NCI-H526 treated with DMSO at 0.1 percent for 48 hours (cell line): Measurements from ENCODE around the gene CROT.

Experiments
- DNase-seq: peaks from one replicate; lab custom pipeline; 2025; lab: John Stamatoyannopoulos, UW

CROT gene

GRCh38 chr7:87341441-87341840 lies 4.0 kb upstream of the CROT start:
- DNase-seq: no peak

DNA sequence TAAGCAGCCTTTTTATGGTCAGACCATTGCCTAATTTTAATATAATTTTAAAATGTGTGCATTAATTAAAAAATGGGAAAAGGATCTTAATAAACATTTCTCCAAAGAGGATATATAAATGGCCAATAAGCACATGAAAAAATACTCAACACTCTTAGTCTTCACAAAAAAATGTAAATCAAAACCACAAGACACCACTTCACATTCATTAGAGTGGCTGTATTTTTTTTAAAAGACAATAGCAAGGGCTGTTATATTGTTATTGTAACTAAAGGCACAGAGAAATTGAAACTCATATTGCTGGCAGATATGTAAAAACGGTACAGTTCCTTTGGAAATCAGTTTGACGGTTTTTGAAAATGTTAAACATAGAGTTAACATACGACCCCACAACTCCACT lies 3.2 kb upstream of the CROT start:
- DNase-seq: no peak

DNA sequence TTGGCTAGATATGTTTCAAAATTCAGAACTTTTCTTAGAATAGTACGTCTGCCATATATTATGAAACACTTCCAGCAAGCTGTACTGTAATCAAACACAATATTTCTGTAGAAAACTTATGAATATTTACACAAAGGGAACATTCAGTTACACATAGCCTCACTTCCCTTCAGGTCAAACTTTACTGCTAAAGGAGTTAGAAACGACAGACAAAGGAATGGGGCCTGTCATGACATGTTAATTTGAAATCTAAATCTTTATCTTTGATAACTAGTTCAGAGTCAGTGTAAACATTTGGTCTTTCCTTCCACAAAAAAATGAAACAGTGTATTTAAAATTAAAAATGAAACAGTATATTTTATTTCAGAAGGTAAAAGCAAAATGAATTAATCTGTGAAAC lies 1.0 kb upstream of the CROT start:
- DNase-seq: no peak

GRCh38 chr7:87345962-87346371 lies 503 bp downstream of the CROT start:
- no peak for DNase-seq

- no peak for DNase-seq
Observed at GRCh38 chr7:87347207-87347606, 1.7 kb downstream of the CROT start.

DNA sequence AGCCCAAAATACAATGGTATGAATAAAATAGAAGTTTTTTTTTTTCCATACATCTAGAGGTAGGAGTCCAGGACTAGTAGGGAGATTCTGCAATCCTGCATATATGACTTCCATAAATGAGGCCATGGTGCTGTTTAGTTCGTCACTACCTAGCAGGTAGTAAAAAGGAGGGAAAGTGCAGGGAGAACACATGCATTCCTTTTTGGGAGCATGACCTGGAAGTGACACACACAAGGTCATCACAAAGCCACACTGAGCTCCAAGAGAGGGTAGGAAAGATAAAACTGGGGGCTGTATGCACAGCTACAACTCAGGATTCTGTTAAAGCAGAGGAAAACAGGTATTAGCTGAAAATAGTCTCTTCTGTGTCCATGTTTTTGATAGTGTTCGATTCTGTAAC lies 2.2 kb downstream of the CROT start:
- DNase-seq: no peak

DNA sequence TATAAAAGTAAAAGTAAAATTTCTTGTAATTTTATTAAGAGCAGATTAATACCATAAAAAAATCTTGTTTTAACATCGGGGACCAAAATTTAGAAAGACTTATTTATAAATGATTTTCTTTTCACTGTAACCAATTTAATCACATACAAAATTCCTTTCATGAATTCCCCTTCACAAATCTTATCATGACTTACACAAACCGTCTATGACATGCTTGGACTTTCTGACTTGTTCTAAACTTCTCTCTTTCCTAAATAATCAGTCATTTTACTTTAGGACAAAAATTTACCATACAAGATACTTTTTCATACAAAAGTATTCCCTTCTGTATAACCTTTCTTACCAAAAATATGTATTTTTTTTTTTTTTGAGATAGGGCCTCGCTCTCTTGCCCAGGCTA lies 9.3 kb downstream of the CROT start:
- no peak for DNase-seq

GRCh38 chr7:87356448-87356847 lies 11.0 kb downstream of the CROT start:
- no peak for DNase-seq

DNA sequence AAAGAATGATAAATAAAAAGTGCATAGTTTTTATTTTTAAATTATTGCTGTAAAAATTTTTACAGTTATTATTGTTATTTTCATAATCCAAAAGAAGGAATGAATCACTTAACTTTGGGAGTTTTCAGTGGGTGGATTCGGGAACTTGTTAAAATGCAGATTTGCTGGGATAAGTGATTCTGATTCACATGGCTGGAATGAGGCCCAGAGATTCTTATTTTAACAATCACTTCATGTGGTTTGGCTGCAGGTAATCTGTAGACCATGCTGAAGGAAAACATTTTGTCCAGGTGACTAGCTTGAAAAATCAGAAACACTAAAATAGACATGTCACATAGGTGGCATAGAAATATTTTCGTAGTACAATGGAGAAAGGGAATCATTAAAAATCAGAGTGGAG lies 13.9 kb downstream of the CROT start:
- DNase-seq: no peak

- DNase-seq: no peak
Observed at GRCh38 chr7:87361320-87361719, 15.9 kb downstream of the CROT start.

GRCh38 chr7:87363342-87363741 lies 17.9 kb downstream of the CROT start:
- DNase-seq: no peak

GRCh38 chr7:87364246-87364645 lies 18.8 kb downstream of the CROT start:
- no peak for DNase-seq

DNA sequence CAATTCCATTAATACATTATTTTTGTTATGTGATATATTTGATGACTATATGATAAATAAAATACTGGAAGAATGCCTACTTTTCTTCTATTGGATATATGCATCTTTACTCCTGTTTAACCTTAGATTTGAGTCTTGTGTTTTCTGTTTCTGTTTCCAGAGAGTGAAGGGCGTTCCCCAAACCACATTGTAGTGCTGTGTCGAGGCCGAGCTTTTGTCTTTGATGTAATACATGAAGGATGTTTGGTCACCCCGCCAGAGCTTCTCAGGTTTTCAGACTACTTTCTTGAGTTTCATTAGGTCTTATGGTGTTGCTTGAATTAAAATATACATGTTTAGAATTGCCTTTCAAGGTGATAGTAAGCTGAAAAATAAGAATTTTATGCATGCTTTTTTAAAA lies 23.8 kb downstream of the CROT start:
- DNase-seq: no peak

GRCh38 chr7:87370660-87371180 lies 25.3 kb downstream of the CROT start:
- no peak for DNase-seq

DNA sequence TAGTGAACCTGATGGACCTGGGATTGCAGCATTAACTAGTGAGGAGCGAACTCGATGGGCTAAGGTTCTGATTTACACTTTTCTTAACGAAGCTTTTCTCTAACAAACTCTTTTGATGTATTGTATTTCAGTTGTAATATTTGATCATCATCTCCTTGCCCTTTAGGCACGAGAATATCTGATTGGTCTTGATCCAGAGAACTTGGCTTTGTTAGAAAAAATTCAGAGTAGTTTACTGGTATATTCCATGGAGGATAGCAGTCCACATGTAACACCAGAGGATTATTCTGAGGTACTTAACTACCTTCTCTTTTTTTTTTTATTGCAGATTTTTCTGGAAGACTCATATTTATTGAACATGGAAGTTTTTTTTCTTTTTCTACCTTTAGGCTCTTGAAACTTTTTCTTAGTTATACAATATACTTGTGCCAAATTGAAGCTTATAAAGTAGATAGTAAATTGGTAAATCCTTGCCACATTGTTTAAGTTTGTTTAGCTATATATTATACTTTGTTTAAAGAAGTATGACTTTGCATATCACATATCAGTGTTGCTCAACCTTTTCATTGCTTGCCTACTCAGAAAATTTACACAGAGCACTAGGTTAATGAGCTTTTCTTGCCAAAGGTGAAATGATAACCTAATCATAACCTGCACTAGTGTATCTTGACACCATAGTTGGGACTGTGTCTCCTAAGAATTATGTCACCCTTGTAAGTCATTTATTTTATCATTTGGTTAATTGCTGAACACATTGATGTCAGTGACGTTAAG lies 30.4 kb downstream of the CROT start:
- DNase-seq: no peak

DNA sequence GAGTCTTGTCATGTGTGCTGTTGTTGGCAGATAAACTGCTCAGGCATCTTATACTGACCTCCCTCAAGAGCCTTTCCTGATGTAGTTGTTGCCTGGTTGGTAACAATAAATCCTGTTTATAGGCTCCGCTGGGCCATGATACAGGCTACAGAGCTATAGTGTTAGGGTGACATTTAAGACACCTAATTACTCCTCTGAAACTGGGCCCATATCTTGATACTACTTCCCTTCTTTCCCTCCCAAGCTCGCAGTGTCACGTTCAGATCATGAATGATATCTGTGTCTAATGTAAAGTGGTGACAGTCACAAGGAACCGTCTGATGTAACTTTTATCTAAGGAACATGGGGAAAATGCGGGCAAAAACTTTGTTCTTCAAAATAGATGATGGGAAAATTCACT lies 35.4 kb downstream of the CROT start:
- DNase-seq: no peak

DNA sequence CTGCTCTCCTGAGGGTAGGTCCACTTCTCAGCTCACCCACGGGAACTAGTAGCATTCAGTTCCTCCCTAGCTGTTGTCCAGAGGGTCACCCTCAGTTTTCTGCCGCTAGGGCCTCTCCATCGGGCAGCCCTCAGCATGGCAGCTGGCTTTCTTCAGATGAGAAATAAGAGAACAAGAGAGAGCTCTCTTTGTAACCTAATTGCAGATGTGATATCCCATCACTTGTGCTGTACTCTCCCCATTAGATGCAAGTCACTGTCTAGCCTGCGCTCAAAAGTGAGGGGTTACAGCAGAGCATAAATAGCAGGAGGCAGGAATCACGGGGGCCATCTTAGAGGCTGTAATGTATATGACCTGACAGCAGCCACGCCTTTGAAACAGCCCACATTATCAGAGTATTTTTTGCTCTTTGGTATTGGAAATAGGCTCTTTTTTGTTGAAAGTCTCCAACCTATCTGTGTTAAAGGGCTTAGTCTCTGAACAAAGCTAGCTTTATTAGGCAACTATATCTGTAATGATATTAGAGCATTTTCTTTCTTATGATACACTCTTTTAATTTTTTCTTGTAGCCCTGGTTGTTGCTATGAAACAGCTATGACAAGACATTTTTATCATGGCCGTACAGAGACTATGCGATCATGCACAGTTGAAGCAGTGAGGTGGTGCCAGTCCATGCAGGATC lies 45.7 kb downstream of the CROT start:
- no peak for DNase-seq

- no peak for DNase-seq
Observed at GRCh38 chr7:87395442-87396020, 50.1 kb downstream of the CROT start.

DNA sequence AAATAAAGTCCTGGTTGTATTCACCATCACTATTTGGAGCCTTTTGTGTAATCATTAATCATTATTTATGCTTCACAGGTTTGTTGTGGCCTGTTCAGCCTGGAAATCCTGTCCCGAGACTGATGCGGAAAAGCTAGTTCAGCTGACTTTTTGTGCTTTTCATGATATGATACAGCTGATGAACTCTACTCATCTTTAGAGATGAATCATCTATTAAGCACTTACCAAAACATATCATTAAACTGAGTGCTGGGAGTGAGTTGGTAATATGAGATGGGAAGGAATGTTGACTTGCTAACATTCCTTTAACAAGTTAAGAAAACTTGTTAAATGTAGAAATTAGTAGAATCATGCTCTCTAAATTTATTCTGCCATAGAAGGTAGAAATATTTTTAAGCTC lies 53.0 kb downstream of the CROT start:
- no peak for DNase-seq

GRCh38 chr7:87404674-87405073 lies 59.2 kb downstream of the CROT start:
- no peak for DNase-seq

DNA sequence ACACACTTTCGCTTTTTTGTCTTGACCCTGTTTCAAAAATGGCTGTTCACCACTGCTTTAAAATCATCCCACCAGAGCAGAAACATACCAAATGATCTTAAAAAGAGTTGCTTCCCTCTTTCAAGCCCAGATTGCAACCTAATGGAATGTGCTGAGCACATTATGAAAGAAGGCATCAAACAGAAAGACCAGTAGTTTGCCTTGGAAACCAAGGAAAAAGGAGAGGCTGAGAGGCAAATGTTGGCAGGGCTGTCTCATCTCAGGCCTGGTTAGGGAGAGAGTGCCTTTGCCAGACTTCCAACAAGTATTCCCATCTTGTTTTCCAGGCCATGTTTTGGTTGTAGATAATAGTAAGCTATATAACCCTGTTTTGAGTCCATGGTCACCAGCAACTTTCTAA lies 65.7 kb downstream of the CROT start:
- DNase-seq: no peak

DNA sequence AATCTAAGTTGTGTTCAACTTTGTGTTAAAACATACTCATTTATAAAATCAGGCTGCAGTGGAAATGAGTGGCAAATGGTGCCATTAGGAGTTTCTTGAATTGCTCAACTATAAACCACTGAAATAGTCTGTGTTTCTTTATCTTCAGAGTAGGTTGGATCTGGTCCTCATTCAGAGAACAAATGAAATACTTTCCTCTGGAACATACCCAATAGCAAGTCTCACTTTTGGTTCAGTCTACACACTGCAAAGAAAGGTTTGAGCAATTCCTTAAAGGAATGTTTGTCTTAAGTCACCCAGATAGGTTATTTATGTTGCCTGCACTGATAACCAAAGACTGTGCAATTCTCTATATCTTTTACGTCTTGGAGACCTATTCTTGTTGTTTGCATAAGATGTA lies 67.6 kb downstream of the CROT start:
- DNase-seq: no peak
